Stimulated activated naive CD8-positive, alpha-beta T cell treated with anti-CD3 and anti-CD28 coated beads, Interleukin-15, Interleukin-2, amounts not matched to agents 100 ng/mL and 50 ng/mL, for 24 hours (primary cell): ENCODE measurements around the gene DPP10.
"Not testable (repeated sequence)": the region's sequence is repeated elsewhere in the genome, so short reads cannot be mapped to it uniquely, and the experiment has no call there.

Experiments
- H3K27ac Mint-ChIP-seq: one replicate; pipeline ENCODE4 v1.8.0; 2021; ENCODE audit warnings: mild to moderate bottlenecking, mixed read lengths
- H3K27me3 Mint-ChIP-seq: one replicate; pipeline ENCODE4 v1.8.0; 2021; ENCODE audit warnings: mixed read lengths
- H3K36me3 Mint-ChIP-seq: one replicate; pipeline ENCODE4 v1.8.0; 2021; ENCODE audit warnings: low read depth, mixed read lengths
- H3K4me1 Mint-ChIP-seq: one replicate; pipeline ENCODE4 v1.8.0; 2021; ENCODE audit warnings: low read depth, mixed read lengths
- H3K4me3 Mint-ChIP-seq: one replicate; pipeline ENCODE4 v1.8.0; 2021; ENCODE audit warnings: mild to moderate bottlenecking, mixed read lengths
- H3K9me3 Mint-ChIP-seq: one replicate; pipeline ENCODE4 v1.8.0; 2021; ENCODE audit warnings: mixed read lengths

Gene DPP10

DNA sequence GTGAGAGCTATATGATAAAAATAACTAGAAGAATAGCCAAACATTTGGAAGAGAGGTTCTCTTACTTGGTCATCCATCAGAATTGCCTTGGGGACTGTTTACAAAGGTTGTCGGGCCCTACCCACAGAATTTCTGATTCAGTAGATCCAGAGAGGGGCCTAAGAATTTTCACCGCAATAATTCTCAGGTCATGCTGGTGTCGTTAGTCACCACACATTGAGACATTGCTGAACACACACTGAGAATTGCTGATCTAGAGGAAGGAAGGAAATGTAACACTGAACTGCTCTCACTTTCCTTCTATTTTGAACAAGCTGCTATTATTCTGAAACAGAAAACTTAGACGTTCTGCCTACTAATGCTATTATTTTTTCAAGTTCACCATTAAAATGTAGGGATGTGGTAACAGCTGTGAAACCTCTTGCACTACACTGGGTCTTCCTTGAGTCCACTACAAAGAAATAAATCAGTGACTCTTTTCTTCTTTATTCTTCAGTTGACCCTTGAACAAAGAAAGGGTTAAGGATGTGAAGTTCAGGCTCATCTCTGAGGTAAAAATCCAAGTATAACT lies 491.3 kb downstream of the DPP10 start:
- H3K27ac Mint-ChIP-seq: no peak overlapping the region
- H3K4me3 Mint-ChIP-seq: no peak overlapping the region
- peaks cover 32% of the 10 kb centered on the region for H3K9me3 Mint-ChIP-seq
- H3K36me3 Mint-ChIP-seq: no peaks in the 10 kb centered on the region
- no peaks in the 10 kb centered on the region for H3K27me3 Mint-ChIP-seq
- H3K4me1 Mint-ChIP-seq: no peaks in the 10 kb centered on the region

DNA sequence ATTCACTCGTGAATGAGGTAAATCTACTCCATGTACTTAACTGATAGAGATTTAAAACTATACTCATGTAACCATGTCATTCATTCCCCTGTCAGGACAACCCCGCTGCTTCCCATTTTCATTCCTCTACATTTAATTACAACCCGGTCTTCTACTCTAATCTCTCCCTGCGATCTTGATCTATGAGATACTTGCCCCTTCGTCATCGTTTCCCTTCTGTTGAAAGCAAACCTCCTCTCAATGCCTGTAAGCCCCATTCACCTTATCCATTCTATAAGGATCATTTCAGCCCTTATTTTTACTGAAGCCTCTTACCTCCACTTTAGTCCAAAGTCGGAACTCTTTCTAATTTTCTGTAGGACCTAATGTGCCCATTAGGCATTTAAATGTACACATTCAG lies 492.6 kb downstream of the DPP10 start:
- H3K9me3 Mint-ChIP-seq: peaks cover 30% of the 10 kb centered on the region
- no peaks in the 10 kb centered on the region for H3K36me3 Mint-ChIP-seq
- no peak overlapping the region for H3K4me3 Mint-ChIP-seq
- H3K27me3 Mint-ChIP-seq: no peaks in the 10 kb centered on the region
- H3K4me1 Mint-ChIP-seq: no peaks in the 10 kb centered on the region
- no peak overlapping the region for H3K27ac Mint-ChIP-seq

DNA sequence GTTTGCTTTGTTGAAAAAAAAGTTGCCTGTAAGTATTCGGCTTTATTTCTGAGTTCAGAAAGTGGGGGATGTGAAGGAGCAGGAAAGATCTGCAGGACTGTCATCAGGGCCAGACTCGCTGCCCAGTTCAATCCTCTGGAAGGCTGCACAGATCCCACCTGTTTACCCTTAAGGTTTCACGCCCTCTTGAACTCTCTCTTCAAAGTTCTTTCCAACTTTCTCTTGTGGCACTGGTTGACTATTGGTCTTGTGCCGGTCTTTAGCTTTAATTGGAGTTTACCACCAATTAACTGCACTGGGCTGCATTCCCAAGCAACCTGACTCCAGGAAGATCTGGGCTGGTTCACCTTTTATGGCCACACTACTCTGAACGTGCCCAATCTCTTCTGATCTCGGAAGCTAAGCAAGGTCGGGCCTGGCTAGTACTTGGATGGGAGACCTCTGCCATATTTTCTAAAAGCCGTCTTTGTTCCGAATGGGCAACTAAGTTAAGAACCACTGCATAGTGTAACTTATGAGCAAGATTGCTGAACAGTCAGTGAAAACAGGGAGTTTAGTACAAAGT lies 495.0 kb downstream of the DPP10 start:
- H3K36me3 Mint-ChIP-seq: no peaks in the 10 kb centered on the region
- H3K4me1 Mint-ChIP-seq: no peaks in the 10 kb centered on the region
- no peaks in the 10 kb centered on the region for H3K27me3 Mint-ChIP-seq
- H3K4me3 Mint-ChIP-seq: no peak overlapping the region
- no peak overlapping the region for H3K27ac Mint-ChIP-seq
- peaks cover 21% of the 10 kb centered on the region for H3K9me3 Mint-ChIP-seq

GRCh38 chr2:114940785-114941458 lies 498.5 kb downstream of the DPP10 start:
- no peak overlapping the region for H3K4me3 Mint-ChIP-seq
- H3K36me3 Mint-ChIP-seq: no peaks in the 10 kb centered on the region
- H3K9me3 Mint-ChIP-seq: peaks cover 17% of the 10 kb centered on the region
- no peaks in the 10 kb centered on the region for H3K27me3 Mint-ChIP-seq
- H3K4me1 Mint-ChIP-seq: no peaks in the 10 kb centered on the region
- H3K27ac Mint-ChIP-seq: no peak overlapping the region

DNA sequence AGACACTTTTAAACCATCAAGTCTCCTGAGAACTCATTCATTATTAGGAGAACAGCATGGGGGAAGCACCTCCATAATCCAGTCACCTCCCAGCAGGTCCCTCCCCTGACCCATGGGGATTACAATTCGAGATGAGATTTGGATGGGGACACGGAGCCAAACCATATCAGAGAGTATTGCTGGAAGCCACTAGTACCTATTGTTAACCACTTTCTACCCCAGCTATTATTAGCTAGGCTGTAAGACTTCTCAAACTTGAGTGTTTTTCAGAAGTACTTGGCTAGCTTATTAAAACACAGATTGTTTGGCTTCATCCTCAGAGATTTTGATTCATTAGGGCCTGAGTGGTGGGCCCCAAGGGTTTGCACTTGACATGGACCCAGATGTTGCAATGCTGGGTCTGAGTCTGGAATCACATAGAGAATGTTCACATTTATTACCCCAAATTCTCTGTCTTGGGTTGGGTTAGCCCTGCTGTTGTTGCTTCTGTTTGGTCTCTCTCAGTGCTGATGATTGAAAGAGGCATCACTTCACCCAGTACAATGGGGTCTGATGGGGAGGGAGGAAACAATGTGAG lies 506.9 kb downstream of the DPP10 start:
- no peaks in the 10 kb centered on the region for H3K36me3 Mint-ChIP-seq
- peaks cover 4% of the 10 kb centered on the region for H3K9me3 Mint-ChIP-seq
- no peaks in the 10 kb centered on the region for H3K4me1 Mint-ChIP-seq
- no peaks in the 10 kb centered on the region for H3K27me3 Mint-ChIP-seq
- no peak overlapping the region for H3K27ac Mint-ChIP-seq
- H3K4me3 Mint-ChIP-seq: no peak overlapping the region

- no peaks in the 10 kb centered on the region for H3K36me3 Mint-ChIP-seq
- H3K4me1 Mint-ChIP-seq: no peaks in the 10 kb centered on the region
- H3K27me3 Mint-ChIP-seq: no peaks in the 10 kb centered on the region
- peaks cover 17% of the 10 kb centered on the region for H3K9me3 Mint-ChIP-seq
- no peak overlapping the region for H3K27ac Mint-ChIP-seq
- no peak overlapping the region for H3K4me3 Mint-ChIP-seq
Measured at GRCh38 chr2:114960389-114960788, 517.9 kb downstream of the DPP10 start.

DNA sequence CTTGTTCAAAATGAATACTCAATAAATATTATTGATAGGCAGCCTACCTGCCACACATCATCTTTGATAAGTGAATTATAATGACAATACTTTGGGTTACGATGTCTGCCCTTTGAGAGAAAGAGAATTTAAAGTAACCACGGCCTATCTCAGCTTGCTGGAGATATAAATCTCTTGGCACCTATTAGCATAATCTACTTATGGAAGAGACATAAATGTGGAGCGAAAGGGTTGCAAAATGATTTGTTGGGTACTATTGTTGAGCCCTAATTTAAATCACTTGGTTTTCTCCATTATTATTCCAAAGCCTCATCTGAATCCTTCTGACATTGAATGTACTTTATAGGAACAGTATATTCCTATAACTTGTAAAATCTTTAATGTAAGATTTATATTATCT lies 520.1 kb downstream of the DPP10 start:
- Mint-ChIP-seq H3K4me3 (no peak overlapping the region), H3K27ac (no peak overlapping the region), H3K9me3 (peaks cover 18% of the 10 kb centered on the region), H3K27me3 (no peaks in the 10 kb centered on the region), H3K36me3 (no peaks in the 10 kb centered on the region), H3K4me1 (no peaks in the 10 kb centered on the region)

GRCh38 chr2:114968748-114969400 lies 526.4 kb downstream of the DPP10 start:
- no peaks in the 10 kb centered on the region for H3K27me3 Mint-ChIP-seq
- H3K4me1 Mint-ChIP-seq: no peaks in the 10 kb centered on the region
- H3K27ac Mint-ChIP-seq: no peak overlapping the region
- H3K36me3 Mint-ChIP-seq: no peaks in the 10 kb centered on the region
- H3K4me3 Mint-ChIP-seq: no peak overlapping the region
- peaks cover 15% of the 10 kb centered on the region for H3K9me3 Mint-ChIP-seq

- not testable (repeated sequence) for H3K4me1 Mint-ChIP-seq, H3K36me3 Mint-ChIP-seq, H3K27me3 Mint-ChIP-seq, H3K4me3 Mint-ChIP-seq, H3K27ac Mint-ChIP-seq, H3K9me3 Mint-ChIP-seq
Measured at GRCh38 chr2:115004321-115004720, 561.9 kb downstream of the DPP10 start.

- no peak overlapping the region for H3K27ac Mint-ChIP-seq
- no peaks in the 10 kb centered on the region for H3K4me1 Mint-ChIP-seq
- no peaks in the 10 kb centered on the region for H3K36me3 Mint-ChIP-seq
- no peaks in the 10 kb centered on the region for H3K27me3 Mint-ChIP-seq
- H3K9me3 Mint-ChIP-seq: peaks cover 15% of the 10 kb centered on the region
- no peak overlapping the region for H3K4me3 Mint-ChIP-seq
Measured at GRCh38 chr2:115011721-115012120, 569.3 kb downstream of the DPP10 start.

DNA sequence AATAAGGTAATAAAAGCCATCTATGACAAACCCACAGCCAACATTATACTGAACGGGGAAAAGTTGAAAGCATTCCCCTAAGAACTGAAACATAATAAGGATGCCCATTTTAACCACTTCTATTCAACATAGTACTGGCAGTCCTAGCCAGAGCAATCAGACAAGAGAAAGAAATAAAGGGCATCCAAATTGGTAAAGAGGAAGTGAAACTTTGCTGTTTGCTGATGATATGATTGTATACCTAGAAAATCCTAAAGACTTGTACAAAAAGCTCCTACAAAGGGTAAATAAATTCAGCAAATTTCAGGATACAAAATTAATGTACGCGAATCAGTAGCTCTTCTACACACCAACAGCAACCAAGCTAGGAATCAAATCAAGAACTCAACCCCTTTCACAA lies 579.6 kb downstream of the DPP10 start:
- not testable (repeated sequence) for H3K27me3 Mint-ChIP-seq, H3K4me3 Mint-ChIP-seq, H3K27ac Mint-ChIP-seq, H3K36me3 Mint-ChIP-seq, H3K4me1 Mint-ChIP-seq
- H3K9me3 Mint-ChIP-seq: peaks cover 33% of the 10 kb centered on the region

GRCh38 chr2:115034801-115035200 lies 592.4 kb downstream of the DPP10 start:
- peaks cover 6% of the 10 kb centered on the region for H3K9me3 Mint-ChIP-seq
- H3K27ac Mint-ChIP-seq: no peak overlapping the region
- no peaks in the 10 kb centered on the region for H3K4me1 Mint-ChIP-seq
- H3K36me3 Mint-ChIP-seq: no peaks in the 10 kb centered on the region
- H3K27me3 Mint-ChIP-seq: no peaks in the 10 kb centered on the region
- H3K4me3 Mint-ChIP-seq: no peak overlapping the region

- H3K9me3 Mint-ChIP-seq: peaks cover 7% of the 10 kb centered on the region
- H3K36me3 Mint-ChIP-seq: no peaks in the 10 kb centered on the region
- H3K27me3 Mint-ChIP-seq: no peaks in the 10 kb centered on the region
- no peaks in the 10 kb centered on the region for H3K4me1 Mint-ChIP-seq
- no peak overlapping the region for H3K27ac Mint-ChIP-seq
- H3K4me3 Mint-ChIP-seq: no peak overlapping the region
Measured at GRCh38 chr2:115036818-115037217, 594.4 kb downstream of the DPP10 start.

- Mint-ChIP-seq H3K4me3 (no peak overlapping the region), H3K9me3 (peaks cover 5% of the 10 kb centered on the region), H3K27ac (no peak overlapping the region), H3K4me1 (no peaks in the 10 kb centered on the region), H3K27me3 (no peaks in the 10 kb centered on the region), H3K36me3 (no peaks in the 10 kb centered on the region)
Measured at GRCh38 chr2:115057473-115057872, 615.0 kb downstream of the DPP10 start.

GRCh38 chr2:115070002-115070401 lies 627.6 kb downstream of the DPP10 start:
- Mint-ChIP-seq H3K27ac (no peak overlapping the region), H3K4me1 (no peaks in the 10 kb centered on the region), H3K9me3 (peaks cover 4% of the 10 kb centered on the region), H3K4me3 (no peak overlapping the region), H3K36me3 (no peaks in the 10 kb centered on the region), H3K27me3 (no peaks in the 10 kb centered on the region)
